ENCODE data around the gene TPD52L1. TPM values are rescaled to one million over a fixed set of nuclear protein-coding genes. Genes with fewer than 3 reads are reported as not detected.

The TPD52L1 gene
- total and polyA plus RNA-seq, 2 experiments from 2014 or later = 22.8 to 24.0 TPM

GRCh38 chr6:125231133-125231532 is 77.6 kb downstream of the TPD52L1 start:
- no peaks in the 10 kb centered on the region for H3K36me3 ChIP-seq (ENCODE audit: insufficient read depth)
- Mint-ChIP-seq H3K4me3 (no peak overlapping the region), H3K9me3 (no peaks in the 10 kb centered on the region), H3K27me3 (ENCODE audit: insufficient read depth, low read depth, poor library complexity) (no peaks in the 10 kb centered on the region), H3K36me3 (ENCODE audit: low read depth) (no peaks in the 10 kb centered on the region), H3K27ac (no peak overlapping the region), H3K4me1 (peaks cover 10% of the 10 kb centered on the region; the same call in 2 of the 3 replicates)
- no peak overlapping the region for H3K4me3 ChIP-seq
- H2AFZ ChIP-seq = no peak overlapping the region
- no peaks in the 10 kb centered on the region for H3F3A ChIP-seq (replicated peaks; ENCODE audit: low read depth)
- no peaks in the 10 kb centered on the region for H3K9me2 ChIP-seq (ENCODE audit: insufficient read depth)
- no peaks in the 10 kb centered on the region for H3K27me3 ChIP-seq (ENCODE audit: insufficient read depth)
- H3K27ac ChIP-seq (ENCODE audit: low read depth) = no peak overlapping the region
- H4K20me1 ChIP-seq (replicated peaks; ENCODE audit: insufficient read depth) = no peaks in the 10 kb centered on the region
- no peaks in the 10 kb centered on the region for H3K4me1 ChIP-seq (ENCODE audit: insufficient read depth)
- H3K4me2 ChIP-seq = no peak overlapping the region
- no peaks in the 10 kb centered on the region for H3K79me2 ChIP-seq (replicated peaks; ENCODE audit: insufficient read depth)
- ATAC-seq = no peak; the same call in 2 of the 3 replicates
- no peak for DNase-seq (ENCODE audit: low spot score)
- TF ChIP-seq ETS1 (IDR thresholded peaks at IDR 0.05) = no peak
- TF ChIP-seq, protein P1, sequence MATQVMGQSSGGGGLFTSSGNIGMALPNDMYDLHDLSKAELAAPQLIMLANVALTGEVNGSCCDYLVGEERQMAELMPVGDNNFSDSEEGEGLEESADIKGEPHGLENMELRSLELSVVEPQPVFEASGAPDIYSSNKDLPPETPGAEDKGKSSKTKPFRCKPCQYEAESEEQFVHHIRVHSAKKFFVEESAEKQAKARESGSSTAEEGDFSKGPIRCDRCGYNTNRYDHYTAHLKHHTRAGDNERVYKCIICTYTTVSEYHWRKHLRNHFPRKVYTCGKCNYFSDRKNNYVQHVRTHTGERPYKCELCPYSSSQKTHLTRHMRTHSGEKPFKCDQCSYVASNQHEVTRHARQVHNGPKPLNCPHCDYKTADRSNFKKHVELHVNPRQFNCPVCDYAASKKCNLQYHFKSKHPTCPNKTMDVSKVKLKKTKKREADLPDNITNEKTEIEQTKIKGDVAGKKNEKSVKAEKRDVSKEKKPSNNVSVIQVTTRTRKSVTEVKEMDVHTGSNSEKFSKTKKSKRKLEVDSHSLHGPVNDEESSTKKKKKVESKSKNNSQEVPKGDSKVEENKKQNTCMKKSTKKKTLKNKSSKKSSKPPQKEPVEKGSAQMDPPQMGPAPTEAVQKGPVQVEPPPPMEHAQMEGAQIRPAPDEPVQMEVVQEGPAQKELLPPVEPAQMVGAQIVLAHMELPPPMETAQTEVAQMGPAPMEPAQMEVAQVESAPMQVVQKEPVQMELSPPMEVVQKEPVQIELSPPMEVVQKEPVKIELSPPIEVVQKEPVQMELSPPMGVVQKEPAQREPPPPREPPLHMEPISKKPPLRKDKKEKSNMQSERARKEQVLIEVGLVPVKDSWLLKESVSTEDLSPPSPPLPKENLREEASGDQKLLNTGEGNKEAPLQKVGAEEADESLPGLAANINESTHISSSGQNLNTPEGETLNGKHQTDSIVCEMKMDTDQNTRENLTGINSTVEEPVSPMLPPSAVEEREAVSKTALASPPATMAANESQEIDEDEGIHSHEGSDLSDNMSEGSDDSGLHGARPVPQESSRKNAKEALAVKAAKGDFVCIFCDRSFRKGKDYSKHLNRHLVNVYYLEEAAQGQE (IDR thresholded peaks at IDR 0.05; ENCODE audit: unreplicated experiment) = no peak
- no peak for TF ChIP-seq CTCF (conservative IDR thresholded peaks at IDR 0.05; ENCODE audit: low read depth in 2 of 2)
- no peak for TF ChIP-seq NANOG (IDR thresholded peaks at IDR 0.05; ENCODE audit: borderline replicate concordance)
- no peak for TF ChIP-seq JUNB (IDR thresholded peaks at IDR 0.05; ENCODE audit: unreplicated experiment)
- TF ChIP-seq ZNF462 (CRISPR knock-in tag; IDR thresholded peaks at IDR 0.05) = no peak
- TF ChIP-seq ZNF114 (CRISPR knock-in tag; IDR thresholded peaks at IDR 0.05) = no peak
- TF ChIP-seq STAT1 (IDR thresholded peaks at IDR 0.05; ENCODE audit: unreplicated experiment) = no peak
- TF ChIP-seq EZH2 (IDR thresholded peaks at IDR 0.05; ENCODE audit: low read depth, unreplicated experiment) = no peak
- TF ChIP-seq EZH2phosphoT487 (IDR thresholded peaks at IDR 0.05; ENCODE audit: unreplicated experiment) = no peak
- TF ChIP-seq POLR2AphosphoS5 (IDR thresholded peaks at IDR 0.05; ENCODE audit: low read depth) = no peak
- no peak for TF ChIP-seq CREB1 (CRISPR knock-in tag; IDR thresholded peaks at IDR 0.05; ENCODE audit: low read depth)
- no peak for TF ChIP-seq ZNF331 (CRISPR knock-in tag; IDR thresholded peaks at IDR 0.05; ENCODE audit: low read depth)

Measured in GM23338 (cell line).